Measurements from ENCODE around the gene CTDSP1.

The CTDSP1 gene

GRCh38 chr2:218405086-218405745, 5.5 kb downstream of the CTDSP1 start:
- Histone ChIP-seq H3K36me3 (ENCODE audit: control insufficient read depth, insufficient read depth, low read length) (peaks cover 22% of the 10 kb centered on the region), H3K9me3 (ENCODE audit: control insufficient read depth, low read length) (no peaks in the 10 kb centered on the region), H3K27ac (ENCODE audit: insufficient read depth, low read length, poor library complexity, severe bottlenecking) (peak overlapping the region; percentile 72), H3K4me1 (ENCODE audit: control insufficient read depth, insufficient read depth, low read length, poor library complexity, severe bottlenecking) (peaks cover 45% of the 10 kb centered on the region), H3K27me3 (replicated peaks; ENCODE audit: control insufficient read depth, insufficient read depth, low read length, poor library complexity, severe bottlenecking) (no peaks in the 10 kb centered on the region), H3K4me3 (ENCODE audit: insufficient read depth, low read depth, low read length, poor library complexity, severe bottlenecking) (peak overlapping the region; percentile 18)
- no peak for DNase-seq

- Histone ChIP-seq H3K4me1 (ENCODE audit: control insufficient read depth, insufficient read depth, low read length, poor library complexity, severe bottlenecking) (peaks cover 45% of the 10 kb centered on the region), H3K4me3 (ENCODE audit: insufficient read depth, low read depth, low read length, poor library complexity, severe bottlenecking) (peak overlapping the region; percentile 18)
- DNase-seq: no peak
These were observed 6.1 kb downstream of the CTDSP1 start for GRCh38 chr2:218405746-218406208.

GRCh38 chr2:218406209-218406948, 6.7 kb downstream of the CTDSP1 start:
- H3K4me3 ChIP-seq (ENCODE audit: insufficient read depth, low read depth, low read length, poor library complexity, severe bottlenecking): peak overlapping the region; percentile 41
- no peaks in the 10 kb centered on the region for H3K9me3 ChIP-seq (ENCODE audit: control insufficient read depth, low read length)
- H3K4me1 ChIP-seq (ENCODE audit: control insufficient read depth, insufficient read depth, low read length, poor library complexity, severe bottlenecking): peaks cover 39% of the 10 kb centered on the region
- no peaks in the 10 kb centered on the region for H3K27me3 ChIP-seq (replicated peaks; ENCODE audit: control insufficient read depth, insufficient read depth, low read length, poor library complexity, severe bottlenecking)
- peak overlapping the region; percentile 72 for H3K27ac ChIP-seq (ENCODE audit: insufficient read depth, low read length, poor library complexity, severe bottlenecking)
- DNase-seq: peak; percentile 87 to 90 (median 89)
- H3K36me3 ChIP-seq (ENCODE audit: control insufficient read depth, insufficient read depth, low read length): peaks cover 22% of the 10 kb centered on the region

More at GRCh38 chr2:218405746-218406208, 6.1 kb downstream of the CTDSP1 start:
- H3K9me3 ChIP-seq (ENCODE audit: control insufficient read depth, low read length): no peaks in the 10 kb centered on the region
- peaks cover 22% of the 10 kb centered on the region for H3K36me3 ChIP-seq (ENCODE audit: control insufficient read depth, insufficient read depth, low read length)
- H3K27ac ChIP-seq (ENCODE audit: insufficient read depth, low read length, poor library complexity, severe bottlenecking): peak overlapping the region; percentile 72
- H3K27me3 ChIP-seq (replicated peaks; ENCODE audit: control insufficient read depth, insufficient read depth, low read length, poor library complexity, severe bottlenecking): no peaks in the 10 kb centered on the region

- no peaks in the 10 kb centered on the region for H3K27me3 ChIP-seq (replicated peaks; ENCODE audit: control insufficient read depth, insufficient read depth, low read length, poor library complexity, severe bottlenecking)
- peaks cover 16% of the 10 kb centered on the region for H3K36me3 ChIP-seq (ENCODE audit: control insufficient read depth, insufficient read depth, low read length)
- peak overlapping the region; percentile 41 for H3K4me3 ChIP-seq (ENCODE audit: insufficient read depth, low read depth, low read length, poor library complexity, severe bottlenecking)
- DNase-seq: peak; percentile 46 to 65 (median 54)
- peak overlapping the region; percentile 72 for H3K27ac ChIP-seq (ENCODE audit: insufficient read depth, low read length, poor library complexity, severe bottlenecking)
- no peaks in the 10 kb centered on the region for H3K9me3 ChIP-seq (ENCODE audit: control insufficient read depth, low read length)
- peaks cover 32% of the 10 kb centered on the region for H3K4me1 ChIP-seq (ENCODE audit: control insufficient read depth, insufficient read depth, low read length, poor library complexity, severe bottlenecking)
These were observed 7.4 kb downstream of the CTDSP1 start for GRCh38 chr2:218406949-218407618.

- Histone ChIP-seq H3K27me3 (replicated peaks; ENCODE audit: control insufficient read depth, insufficient read depth, low read length, poor library complexity, severe bottlenecking) (no peaks in the 10 kb centered on the region), H3K36me3 (ENCODE audit: control insufficient read depth, insufficient read depth, low read length) (peaks cover 10% of the 10 kb centered on the region), H3K27ac (ENCODE audit: insufficient read depth, low read length, poor library complexity, severe bottlenecking) (no peak overlapping the region), H3K4me1 (ENCODE audit: control insufficient read depth, insufficient read depth, low read length, poor library complexity, severe bottlenecking) (peaks cover 28% of the 10 kb centered on the region), H3K4me3 (ENCODE audit: insufficient read depth, low read depth, low read length, poor library complexity, severe bottlenecking) (no peak overlapping the region), H3K9me3 (ENCODE audit: control insufficient read depth, low read length) (no peaks in the 10 kb centered on the region)
- no peak for DNase-seq
These were observed 8.0 kb downstream of the CTDSP1 start for GRCh38 chr2:218407717-218408116.

- no peaks in the 10 kb centered on the region for H3K27me3 ChIP-seq (replicated peaks; ENCODE audit: control insufficient read depth, insufficient read depth, low read length, poor library complexity, severe bottlenecking)
- DNase-seq: no peak
- H3K9me3 ChIP-seq (ENCODE audit: control insufficient read depth, low read length): no peaks in the 10 kb centered on the region
- no peaks in the 10 kb centered on the region for H3K4me1 ChIP-seq (ENCODE audit: control insufficient read depth, insufficient read depth, low read length, poor library complexity, severe bottlenecking)
- no peaks in the 10 kb centered on the region for H3K36me3 ChIP-seq (ENCODE audit: control insufficient read depth, insufficient read depth, low read length)
- H3K27ac ChIP-seq (ENCODE audit: insufficient read depth, low read length, poor library complexity, severe bottlenecking): no peak overlapping the region
- H3K4me3 ChIP-seq (ENCODE audit: insufficient read depth, low read depth, low read length, poor library complexity, severe bottlenecking): no peak overlapping the region
These were observed 18.7 kb downstream of the CTDSP1 start for GRCh38 chr2:218418321-218418716.

- Histone ChIP-seq H3K27me3 (replicated peaks; ENCODE audit: control insufficient read depth, insufficient read depth, low read length, poor library complexity, severe bottlenecking) (no peaks in the 10 kb centered on the region), H3K4me3 (ENCODE audit: insufficient read depth, low read depth, low read length, poor library complexity, severe bottlenecking) (no peak within 1 kb of the TSS), H3K9me3 (ENCODE audit: control insufficient read depth, low read length) (no peaks in the 10 kb centered on the region), H3K36me3 (ENCODE audit: control insufficient read depth, insufficient read depth, low read length) (no peaks in the 10 kb centered on the region), H3K4me1 (ENCODE audit: control insufficient read depth, insufficient read depth, low read length, poor library complexity, severe bottlenecking) (no peaks in the 10 kb centered on the region), H3K27ac (ENCODE audit: insufficient read depth, low read length, poor library complexity, severe bottlenecking) (no peak within 1 kb of the TSS)
- no peak for DNase-seq
These were observed 19.2 kb downstream of the CTDSP1 start, which contains the start of gene VIL1 for GRCh38 chr2:218418717-218419458. TSS of gene VIL1 (plus strand) at chr2:218419123. CDS start at chr2:218423779, 4,656 bp downstream.

- Histone ChIP-seq H3K4me1 (ENCODE audit: control insufficient read depth, insufficient read depth, low read length, poor library complexity, severe bottlenecking) (no peaks in the 10 kb centered on the region), H3K27ac (ENCODE audit: insufficient read depth, low read length, poor library complexity, severe bottlenecking) (no peak overlapping the region), H3K27me3 (replicated peaks; ENCODE audit: control insufficient read depth, insufficient read depth, low read length, poor library complexity, severe bottlenecking) (no peaks in the 10 kb centered on the region), H3K4me3 (ENCODE audit: insufficient read depth, low read depth, low read length, poor library complexity, severe bottlenecking) (no peak overlapping the region), H3K9me3 (ENCODE audit: control insufficient read depth, low read length) (no peaks in the 10 kb centered on the region), H3K36me3 (ENCODE audit: control insufficient read depth, insufficient read depth, low read length) (no peaks in the 10 kb centered on the region)
- DNase-seq: no peak
These were observed 20.1 kb downstream of the CTDSP1 start for GRCh38 chr2:218419630-218420216.

- H3K27ac ChIP-seq (ENCODE audit: insufficient read depth, low read length, poor library complexity, severe bottlenecking): no peak overlapping the region
- no peaks in the 10 kb centered on the region for H3K36me3 ChIP-seq (ENCODE audit: control insufficient read depth, insufficient read depth, low read length)
- H3K27me3 ChIP-seq (replicated peaks; ENCODE audit: control insufficient read depth, insufficient read depth, low read length, poor library complexity, severe bottlenecking): no peaks in the 10 kb centered on the region
- H3K4me3 ChIP-seq (ENCODE audit: insufficient read depth, low read depth, low read length, poor library complexity, severe bottlenecking): no peak overlapping the region
- H3K4me1 ChIP-seq (ENCODE audit: control insufficient read depth, insufficient read depth, low read length, poor library complexity, severe bottlenecking): no peaks in the 10 kb centered on the region
- no peaks in the 10 kb centered on the region for H3K9me3 ChIP-seq (ENCODE audit: control insufficient read depth, low read length)
- no peak for DNase-seq
These were observed 21.4 kb downstream of the CTDSP1 start for GRCh38 chr2:218421027-218421426.
